SW480 (cell line): ENCODE measurements around the gene VSNL1.
"Not testable (repeated sequence)": the region's sequence is repeated elsewhere in the genome, so short reads cannot be mapped to it uniquely, and the experiment has no call there.

Experiments used
- DNase-seq: peaks from one replicate; pipeline ENCODE4 v3.0.0-alpha.2; 2016; ENCODE audit warnings: low spot score

VSNL1 gene

DNA sequence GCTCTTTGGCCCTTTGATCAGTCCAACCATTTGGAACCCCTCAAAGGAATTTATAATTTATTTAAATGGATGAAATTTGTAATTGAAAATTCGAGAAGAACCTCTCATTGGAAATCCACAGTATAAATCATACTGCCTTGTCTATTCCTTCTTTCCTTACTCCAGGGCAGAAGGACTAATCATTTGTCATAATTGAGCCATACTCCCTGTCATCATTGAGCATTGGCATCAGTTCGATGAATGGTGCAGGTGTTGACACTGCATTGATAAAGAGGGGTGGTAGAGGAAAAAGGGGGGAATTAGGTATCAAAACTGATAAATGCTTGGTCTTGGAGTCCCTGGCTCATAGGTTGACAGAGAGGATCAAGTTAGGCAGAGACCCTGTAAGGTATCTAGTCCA is 2.0 kb downstream of the VSNL1 start:
- no peak for DNase-seq

DNA sequence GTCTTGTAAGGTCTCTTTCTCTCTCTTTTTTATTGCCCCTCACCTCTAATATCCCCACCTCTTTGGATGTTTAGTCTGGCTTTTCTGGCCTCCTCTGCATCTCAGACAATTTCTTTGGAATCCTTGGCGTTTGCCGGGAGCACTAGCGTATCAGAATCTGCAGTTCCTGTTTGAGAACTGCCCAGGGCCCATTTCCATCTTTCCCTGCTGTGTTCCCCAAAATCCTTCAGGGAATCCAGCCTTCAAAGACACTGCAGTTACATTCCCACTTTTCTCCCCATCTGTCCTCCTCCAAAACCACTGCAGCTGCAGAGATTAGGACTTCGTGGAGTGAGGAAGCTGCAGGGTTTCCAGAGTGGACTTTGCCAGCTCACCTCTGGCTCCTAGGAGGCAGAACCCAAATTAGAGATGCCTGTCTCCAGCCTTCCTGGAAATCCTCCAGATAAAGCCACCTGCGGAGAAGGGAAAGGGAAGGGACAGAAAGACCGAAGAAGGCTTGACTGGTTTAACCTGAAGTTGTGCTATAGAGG is 2.7 kb downstream of the VSNL1 start:
- DNase-seq = no peak

DNA sequence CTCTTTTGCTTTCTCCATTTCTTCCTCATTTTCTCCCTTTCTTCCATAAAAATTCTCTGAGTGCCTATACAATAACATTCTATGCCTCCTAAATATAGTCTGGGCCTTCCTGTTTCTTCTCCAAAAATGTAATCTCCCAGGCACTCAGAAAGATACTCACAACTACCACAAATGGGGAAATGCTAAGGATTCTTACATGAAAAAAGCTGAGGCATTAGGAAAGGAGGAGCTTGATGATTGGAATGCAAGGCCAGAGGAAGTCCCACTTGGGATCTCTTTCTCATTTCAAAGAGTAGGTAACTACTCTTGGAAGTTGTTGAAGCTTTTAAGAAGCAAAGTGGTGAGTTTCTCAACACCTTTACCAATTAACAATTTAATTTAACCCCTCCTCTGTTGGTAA is 3.4 kb downstream of the VSNL1 start:
- peak; percentile 42 for DNase-seq

DNA sequence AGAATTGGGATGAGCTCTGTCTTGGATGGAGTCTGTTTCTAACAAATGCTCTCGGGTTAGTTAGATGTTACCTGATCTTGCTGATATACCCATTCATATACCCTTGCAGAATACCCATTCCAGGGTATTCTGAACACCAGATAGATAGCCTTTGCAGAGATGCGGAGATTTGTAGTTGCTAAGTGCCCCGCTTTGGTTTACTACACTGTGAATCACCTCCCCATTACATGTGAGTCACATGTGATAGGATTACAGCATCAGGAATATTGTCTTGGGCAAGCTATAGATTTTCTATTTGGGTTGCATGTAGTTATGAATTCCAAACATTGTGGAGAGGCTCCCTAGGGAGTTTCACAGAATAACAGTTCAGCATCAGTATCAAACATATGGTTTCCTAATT is 3.8 kb downstream of the VSNL1 start:
- peak; percentile 82 for DNase-seq

- no peak for DNase-seq
Measured at GRCh38 chr2:17545680-17546613, 5.5 kb downstream of the VSNL1 start.

DNA sequence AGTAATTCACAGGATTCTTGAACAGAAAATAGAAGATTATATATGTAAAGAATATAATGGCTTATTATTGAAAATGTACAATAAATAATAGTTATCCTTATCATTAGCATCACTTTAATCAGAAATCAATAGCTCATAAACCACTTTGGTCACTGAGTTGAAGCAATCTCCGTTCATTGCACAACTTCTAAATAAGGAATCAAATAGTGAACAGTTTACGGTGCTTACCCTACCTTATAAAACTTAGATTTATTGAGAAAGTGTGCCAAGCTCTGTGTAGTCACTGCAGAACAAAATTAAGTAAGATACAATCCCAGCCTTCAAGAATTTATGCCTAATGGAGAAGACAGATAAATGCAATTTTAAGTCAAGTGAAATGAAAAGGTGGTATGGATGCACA is 6.7 kb downstream of the VSNL1 start:
- no peak for DNase-seq

DNA sequence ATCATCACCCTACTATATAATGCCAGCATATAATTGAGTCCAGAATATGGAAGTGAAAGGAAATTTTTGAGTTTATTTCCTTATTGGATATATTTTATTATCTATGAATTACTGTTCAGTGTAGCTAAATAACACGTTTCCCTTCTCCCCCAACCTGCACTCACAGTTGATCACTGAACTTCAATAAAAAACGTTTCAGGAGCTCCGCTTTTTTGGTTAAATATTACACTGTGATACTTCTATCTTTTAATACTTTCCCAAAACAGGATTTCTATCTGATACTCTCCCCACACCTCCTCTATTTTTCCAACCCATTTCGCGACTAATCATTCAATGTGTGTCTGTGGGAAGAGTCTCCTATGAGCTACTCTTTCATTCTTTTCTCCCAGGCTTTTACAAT is 7.2 kb downstream of the VSNL1 start:
- no peak for DNase-seq

- DNase-seq = no peak
Measured at GRCh38 chr2:17550907-17551306, 10.4 kb downstream of the VSNL1 start.

DNA sequence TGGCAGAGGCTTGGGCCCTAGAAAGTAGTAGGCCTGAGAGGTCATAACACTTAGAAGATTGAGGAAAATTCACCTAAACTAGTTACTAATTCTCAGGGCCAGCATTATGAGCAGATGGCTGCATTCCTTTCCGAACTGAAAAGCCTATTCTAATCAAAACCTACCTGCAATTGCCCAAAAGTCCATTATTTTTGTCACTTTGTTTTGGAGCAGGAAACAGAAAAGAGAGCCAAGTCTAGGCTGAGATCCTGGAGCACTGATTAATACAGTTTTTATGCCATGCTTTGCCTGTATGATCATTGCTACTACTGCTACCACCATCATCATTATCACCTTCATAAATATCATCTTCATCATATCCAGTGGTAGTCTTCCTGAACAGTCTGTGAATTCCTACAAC is 14.7 kb downstream of the VSNL1 start:
- DNase-seq = no peak

- DNase-seq = peak; percentile 79
Measured at GRCh38 chr2:17557596-17557995, 17.1 kb downstream of the VSNL1 start.

DNA sequence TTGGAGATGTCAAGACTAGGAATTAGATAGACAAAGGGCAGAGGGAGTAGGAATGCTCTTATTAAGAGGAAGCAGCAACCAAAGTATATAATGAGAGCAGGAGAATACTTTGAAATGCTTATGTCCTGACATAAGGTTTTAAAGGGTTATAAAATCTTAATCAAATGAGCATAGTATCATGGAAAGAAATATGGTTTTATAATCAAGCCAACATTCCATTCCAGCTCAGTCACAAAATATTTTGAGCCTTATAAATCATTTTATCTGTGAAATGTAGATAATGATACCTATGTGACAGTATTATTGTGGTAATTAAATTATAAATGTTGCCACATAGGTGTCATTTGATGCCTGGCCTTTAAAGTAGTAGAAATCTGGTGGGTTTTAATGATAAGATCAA is 17.6 kb downstream of the VSNL1 start:
- DNase-seq = no peak

GRCh38 chr2:17558878-17559277 is 18.4 kb downstream of the VSNL1 start:
- no peak for DNase-seq

GRCh38 chr2:17565726-17566125 is 25.2 kb downstream of the VSNL1 start:
- not testable (repeated sequence) for DNase-seq

DNA sequence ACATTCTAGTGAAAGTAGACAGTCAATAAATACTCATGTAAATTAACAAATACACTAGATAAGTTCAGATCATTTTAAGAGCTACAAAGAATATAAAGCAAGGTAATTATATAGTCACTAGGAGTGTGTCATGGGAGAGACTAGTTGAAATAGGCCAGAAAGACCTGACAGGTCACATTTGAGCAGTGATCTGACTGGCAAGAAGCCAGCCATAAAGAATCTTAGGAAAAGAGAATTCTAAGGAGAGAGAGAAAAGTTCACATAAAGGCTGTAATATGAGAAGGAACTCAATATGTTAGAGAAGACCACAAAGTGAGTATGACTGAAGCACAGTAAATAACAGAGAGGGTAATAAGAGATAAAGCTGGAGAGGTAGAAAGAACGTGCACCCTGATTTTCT is 31.2 kb downstream of the VSNL1 start:
- DNase-seq = no peak

DNA sequence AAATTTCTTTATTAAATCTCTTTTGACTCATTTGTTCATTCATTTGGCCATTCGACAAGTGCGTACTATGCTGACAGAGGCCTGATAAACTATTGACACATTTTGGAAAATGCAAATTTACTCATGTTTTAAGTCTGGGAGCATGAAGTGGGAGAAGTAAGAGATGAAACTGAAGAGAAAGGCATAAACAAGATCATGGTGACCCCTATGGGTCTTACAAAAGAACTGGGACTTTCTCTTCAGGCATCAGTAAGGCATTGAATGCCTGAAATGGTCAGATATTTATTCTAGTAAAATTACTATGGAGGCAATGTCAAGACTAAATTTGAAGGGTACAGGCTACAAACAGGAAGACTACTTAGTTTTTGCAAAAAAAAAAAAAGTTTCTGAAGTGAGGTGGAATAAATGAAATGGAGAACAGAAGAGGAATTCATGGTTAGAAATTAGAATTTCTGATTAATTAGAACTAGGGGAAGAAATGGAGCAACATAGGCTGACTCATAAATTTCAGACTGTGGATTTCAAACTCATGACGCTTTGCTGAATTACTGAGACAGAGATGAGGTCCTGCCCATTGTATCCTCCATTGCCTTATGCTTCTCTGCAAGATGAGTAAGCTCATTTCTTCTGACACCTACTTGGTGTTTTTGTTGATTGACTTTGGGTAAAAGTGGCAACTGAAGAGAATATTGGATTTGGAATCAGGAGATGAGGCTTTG is 32.7 kb downstream of the VSNL1 start:
- DNase-seq = peak; percentile 60

DNA sequence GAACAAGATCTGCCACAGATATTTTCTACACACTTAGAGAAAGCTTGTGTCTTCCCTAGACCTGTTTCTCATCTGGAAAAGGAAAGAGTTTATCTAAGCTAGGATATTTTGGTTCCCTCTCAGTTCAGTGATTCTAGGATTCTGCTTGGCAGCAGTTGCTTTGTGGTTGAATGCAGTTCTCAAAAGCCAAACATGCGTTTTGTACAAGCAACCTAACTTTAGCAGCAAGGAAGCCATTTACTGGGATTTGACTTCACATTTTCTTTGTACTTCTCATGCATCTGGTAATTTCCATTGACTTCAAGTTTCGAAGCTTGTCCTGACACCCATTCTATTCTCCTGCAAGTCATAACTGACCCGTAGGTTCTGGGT is 33.3 kb downstream of the VSNL1 start:
- no peak for DNase-seq

- no peak for DNase-seq
Measured at GRCh38 chr2:17574406-17575073, 34.0 kb downstream of the VSNL1 start.

- DNase-seq = peak; percentile 36
Measured at GRCh38 chr2:17576802-17577201, 36.3 kb downstream of the VSNL1 start.

GRCh38 chr2:17578466-17578928 is 38.0 kb downstream of the VSNL1 start:
- DNase-seq = peak; percentile 82

GRCh38 chr2:17579605-17580318 is 39.3 kb downstream of the VSNL1 start:
- peak; percentile 100 for DNase-seq

DNA sequence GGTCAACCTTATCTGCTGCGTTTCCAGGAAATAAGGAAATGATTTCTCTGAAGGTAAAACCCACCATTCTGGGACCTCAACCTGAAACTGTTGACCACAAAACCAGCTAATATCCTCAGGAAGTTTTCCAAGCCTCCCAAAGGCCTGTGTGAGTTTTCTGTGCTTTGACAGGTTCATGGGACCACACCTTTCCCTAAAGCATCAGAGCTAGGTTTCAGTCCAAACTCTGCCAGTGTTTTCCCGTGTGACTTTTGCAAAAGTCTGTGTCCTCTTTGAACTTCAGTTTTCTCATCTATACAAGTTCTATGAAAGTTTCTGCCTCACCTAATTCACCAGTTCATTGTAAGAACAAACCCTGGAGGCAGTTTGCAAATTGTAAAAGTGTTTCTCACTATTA is 39.8 kb downstream of the VSNL1 start:
- DNase-seq = peak; percentile 91

DNA sequence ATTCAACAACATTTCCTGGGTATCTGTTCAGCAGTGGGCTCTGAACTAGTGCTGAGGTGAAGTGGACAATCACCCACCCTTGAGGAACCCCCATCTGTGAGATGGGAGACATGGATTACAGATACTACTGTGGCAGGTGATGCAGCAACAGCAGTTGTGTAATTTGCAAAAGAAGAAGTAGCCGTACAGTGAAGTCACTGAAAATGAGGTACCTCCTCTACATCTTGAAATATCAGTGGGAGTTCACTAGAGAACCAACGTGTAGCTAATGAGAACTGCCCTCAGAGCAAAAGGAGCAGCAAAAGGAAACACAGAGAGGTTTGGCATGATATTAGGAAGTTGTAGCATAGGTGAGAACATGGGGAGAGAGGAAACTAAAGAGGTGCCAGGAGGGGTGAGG is 41.3 kb downstream of the VSNL1 start:
- DNase-seq = no peak
